ENCODE data around the gene LAMC1.

GRCh38 chr1:182985876-182986275 is 37.3 kb upstream of the LAMC1 start:
- no peak for TF ChIP-seq CTCF (IDR thresholded peaks at IDR 0.05)
- no peak for TF ChIP-seq POLR2A (IDR thresholded peaks at IDR 0.05)
- no peak for TF ChIP-seq POLR2AphosphoS5 (IDR thresholded peaks at IDR 0.05)
